GM12874 (cell line): ENCODE data around the gene MEP1A.

Source experiments
- TF ChIP-seq, protein P1 (sequence below): IDR thresholded peaks from 2 replicates; pipeline ENCODE4 v1.5.1; 2011; ENCODE audit warnings: low read depth, mild to moderate bottlenecking, control low read depth, low read length, moderate library complexity; ENCODE audit not compliant: insufficient read depth

The MEP1A gene

DNA sequence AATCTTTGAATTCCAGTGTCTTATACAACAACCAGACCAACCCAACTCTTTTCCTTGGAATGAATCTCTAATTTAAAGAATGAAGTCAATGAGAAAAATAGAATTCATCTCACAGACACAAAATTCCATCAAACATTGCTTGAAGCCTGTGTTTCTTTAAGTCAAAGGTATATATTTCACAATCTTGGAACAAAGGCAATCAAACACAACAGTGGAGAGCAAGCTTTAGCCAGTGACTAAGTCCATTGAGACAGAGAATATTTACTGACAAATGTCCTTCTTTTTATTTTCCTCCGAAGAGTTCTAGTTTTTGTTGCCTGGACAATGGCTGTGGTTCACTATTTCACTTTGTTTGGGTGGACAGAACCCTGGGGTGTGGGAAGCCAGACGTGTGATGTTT, 35.8 kb downstream of the MEP1A start:
- TF ChIP-seq, protein P1, sequence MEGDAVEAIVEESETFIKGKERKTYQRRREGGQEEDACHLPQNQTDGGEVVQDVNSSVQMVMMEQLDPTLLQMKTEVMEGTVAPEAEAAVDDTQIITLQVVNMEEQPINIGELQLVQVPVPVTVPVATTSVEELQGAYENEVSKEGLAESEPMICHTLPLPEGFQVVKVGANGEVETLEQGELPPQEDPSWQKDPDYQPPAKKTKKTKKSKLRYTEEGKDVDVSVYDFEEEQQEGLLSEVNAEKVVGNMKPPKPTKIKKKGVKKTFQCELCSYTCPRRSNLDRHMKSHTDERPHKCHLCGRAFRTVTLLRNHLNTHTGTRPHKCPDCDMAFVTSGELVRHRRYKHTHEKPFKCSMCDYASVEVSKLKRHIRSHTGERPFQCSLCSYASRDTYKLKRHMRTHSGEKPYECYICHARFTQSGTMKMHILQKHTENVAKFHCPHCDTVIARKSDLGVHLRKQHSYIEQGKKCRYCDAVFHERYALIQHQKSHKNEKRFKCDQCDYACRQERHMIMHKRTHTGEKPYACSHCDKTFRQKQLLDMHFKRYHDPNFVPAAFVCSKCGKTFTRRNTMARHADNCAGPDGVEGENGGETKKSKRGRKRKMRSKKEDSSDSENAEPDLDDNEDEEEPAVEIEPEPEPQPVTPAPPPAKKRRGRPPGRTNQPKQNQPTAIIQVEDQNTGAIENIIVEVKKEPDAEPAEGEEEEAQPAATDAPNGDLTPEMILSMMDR = no peak

DNA sequence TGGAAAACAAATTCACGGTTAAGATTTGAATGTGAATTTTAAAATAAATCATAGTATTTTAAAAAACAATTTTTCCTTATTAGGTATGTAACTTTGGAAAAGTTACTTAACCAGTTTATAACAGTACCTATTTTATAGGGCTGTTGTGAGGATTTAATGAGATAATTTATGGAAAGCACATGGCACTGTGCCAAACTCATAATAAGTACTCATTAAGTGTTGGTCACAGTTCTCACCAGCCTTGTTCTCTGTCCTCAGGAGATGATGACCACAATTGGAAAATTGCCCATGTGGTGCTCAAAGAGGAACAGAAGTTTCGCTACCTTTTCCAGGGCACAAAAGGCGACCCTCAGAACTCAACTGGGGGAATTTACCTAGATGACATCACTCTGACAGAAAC, 39.6 kb downstream of the MEP1A start:
- TF ChIP-seq, protein P1 = no peak

DNA sequence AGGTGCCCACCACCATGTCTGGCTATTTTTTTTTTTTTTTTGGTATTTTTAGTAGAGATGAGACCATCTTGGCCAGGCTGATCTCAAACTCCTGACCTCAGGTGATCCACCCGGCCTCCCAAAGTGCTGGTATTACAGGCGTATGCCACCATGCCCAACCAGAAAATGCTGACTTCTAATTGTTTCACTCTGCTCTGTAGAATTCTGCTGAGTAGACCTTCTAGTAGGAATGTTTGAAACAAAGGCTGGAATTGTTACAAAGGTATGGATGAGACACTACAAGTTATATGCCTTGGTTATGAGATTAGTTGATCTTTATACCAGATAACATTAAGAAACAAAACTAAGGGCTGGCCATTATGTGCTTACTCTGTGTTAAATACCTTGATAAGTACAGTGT, 44.8 kb downstream of the MEP1A start:
- TF ChIP-seq, protein P1 = no peak

DNA sequence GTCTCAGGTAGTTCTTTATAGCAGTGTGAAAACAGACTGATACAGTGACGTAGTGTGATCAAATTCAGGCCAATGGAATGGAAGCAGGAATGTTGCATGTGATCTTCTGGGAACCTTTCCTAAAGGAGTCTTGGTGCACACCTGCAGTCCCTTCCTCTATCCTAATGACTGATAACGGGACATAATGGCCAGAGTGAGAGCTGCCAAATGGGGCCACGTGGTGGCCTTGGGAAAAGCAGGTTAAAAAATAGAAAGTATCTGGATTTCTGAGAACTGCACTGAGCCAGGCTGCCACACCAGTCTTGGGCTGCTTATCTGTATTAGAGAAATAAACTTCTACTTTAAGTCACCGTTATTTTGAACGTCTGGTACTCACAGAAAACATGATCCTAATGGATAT, 51.9 kb downstream of the MEP1A start:
- TF ChIP-seq, protein P1 = no peak

DNA sequence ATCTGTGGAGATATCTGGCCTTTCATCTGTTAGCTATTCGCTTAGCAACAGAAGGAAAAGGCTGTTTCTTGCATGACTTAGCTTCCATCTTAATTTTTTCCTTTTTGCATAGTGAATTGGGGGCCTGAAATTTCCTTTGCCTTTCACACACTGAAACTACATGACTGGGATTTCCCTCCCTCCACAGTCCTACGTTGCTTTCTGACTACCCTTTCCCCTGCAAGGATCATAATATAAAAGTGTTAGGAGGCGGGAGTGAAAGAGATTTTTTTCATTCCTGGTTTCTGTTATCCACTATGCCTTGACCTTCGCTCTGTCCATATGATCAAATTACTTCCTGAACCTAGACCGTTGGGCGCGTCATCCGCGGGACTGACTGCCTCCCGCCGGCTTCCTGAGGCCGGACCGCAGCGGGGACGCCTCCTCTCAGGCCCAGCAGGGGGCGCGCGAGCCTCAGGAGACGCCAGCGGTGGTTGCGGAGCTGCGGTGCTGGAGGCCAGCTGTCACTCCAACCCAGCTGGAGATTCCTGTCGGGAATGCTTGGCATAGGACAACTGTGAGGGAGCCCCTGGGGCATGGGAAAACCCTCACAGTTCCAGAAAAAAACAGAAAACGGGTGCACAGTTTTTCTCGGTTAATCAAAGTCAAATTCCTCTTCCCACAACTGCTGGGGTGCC, 55.6 kb downstream of the MEP1A start:
- TF ChIP-seq, protein P1 = peak; percentile 92

DNA sequence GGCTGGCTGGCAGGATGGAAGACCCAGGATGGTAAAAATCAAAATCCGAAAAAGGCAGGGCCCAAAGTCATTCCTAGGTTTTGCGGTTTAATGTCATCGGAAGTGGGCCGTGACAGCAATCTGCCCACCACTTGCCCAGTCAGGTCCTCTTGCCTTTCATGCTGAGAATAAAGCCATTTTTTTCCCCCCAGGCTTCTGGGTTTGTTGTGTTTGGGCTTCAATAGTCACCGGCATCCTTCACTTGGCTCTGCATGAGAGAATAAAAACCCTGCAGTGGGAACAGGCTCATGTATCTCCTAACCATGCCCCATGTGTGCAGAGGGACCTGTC, 56.1 kb downstream of the MEP1A start:
- TF ChIP-seq, protein P1 = no peak

DNA sequence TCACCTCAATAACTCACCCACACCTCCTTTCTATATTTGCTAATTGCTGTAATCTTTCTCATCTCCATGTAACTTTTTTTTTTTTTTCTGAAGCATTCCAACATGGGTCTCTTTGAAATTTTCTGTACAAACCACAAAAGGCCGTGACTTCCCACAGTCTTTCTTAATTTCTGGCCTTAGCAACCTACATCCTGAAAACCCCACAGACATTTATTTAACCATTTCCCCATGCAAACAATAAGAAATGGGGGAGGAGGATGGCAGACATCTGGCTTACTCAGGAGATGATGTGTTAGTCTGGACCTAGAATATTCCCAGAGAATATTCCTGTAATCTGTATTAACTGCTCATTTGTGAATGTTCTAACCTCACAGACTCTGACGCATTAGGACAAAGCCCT, 57.6 kb downstream of the MEP1A start:
- TF ChIP-seq, protein P1 = no peak

DNA sequence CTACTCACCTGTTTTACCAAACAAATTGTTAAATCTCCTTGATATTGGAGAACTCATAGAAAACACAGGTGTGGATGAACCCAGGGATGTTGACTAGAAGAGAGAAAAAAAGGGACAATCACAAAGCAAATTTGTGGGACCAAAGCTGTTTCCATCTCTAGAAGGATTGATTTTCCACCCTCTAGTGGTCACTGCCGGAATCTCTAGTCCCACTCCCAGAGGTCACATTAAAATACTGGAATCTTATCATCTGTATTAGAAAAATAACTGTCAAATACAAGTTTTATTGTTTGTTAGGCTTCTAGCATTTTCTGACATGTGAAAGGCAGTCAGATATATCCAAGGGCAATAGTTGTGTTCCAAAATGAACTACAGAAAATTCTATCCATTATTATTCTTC, 62.8 kb downstream of the MEP1A start:
- TF ChIP-seq, protein P1 = peak; percentile 61
